AG04449 (cell line): ENCODE results near the gene PPP1R13B.

Experiments used
- CTCF ChIA-PET: fragments of 350-600 bp; formaldehyde crosslinking; extraction: SDS; loops from one replicate; lab custom pipeline; 2021; ENCODE audit warnings: antibody characterized with exemption; lab: Yijun Ruan, JAX
- POLR2A ChIA-PET: fragments of 400-600, 350-600 bp; formaldehyde crosslinking; extraction: SDS; loops from one replicate; lab custom pipeline; 2020; ENCODE audit warnings: antibody characterized with exemption, inconsistent platforms; lab: Yijun Ruan, JAX
- DNase-seq: peaks from one replicate; pipeline ENCODE4 v3.0.0-alpha.2; 2010; ENCODE audit warnings: low read depth, low spot score
- H3K4me3 ChIP-seq: 2 replicates; pipeline ENCODE4 v1.5.1; 2011; ENCODE audit warnings: low read depth, mild to moderate bottlenecking, control low read depth, low read length
- TF ChIP-seq, protein P1 (sequence below): IDR thresholded peaks from one replicate; pipeline ENCODE4 v1.5.1; 2011; ENCODE audit warnings: mild to moderate bottlenecking, moderate library complexity, low read length, control low read depth, inconsistent platforms; ENCODE audit not compliant: insufficient read depth; ENCODE audit errors: missing control alignments

PPP1R13B gene

GRCh38 chr14:103773521-103773920, 73.9 kb downstream of the PPP1R13B start:
- ChIA-PET POLR2A (no interaction called here), CTCF (no interaction called here)
- no peak overlapping the region for H3K4me3 ChIP-seq
- DNase-seq, result no peak
- TF ChIP-seq, protein P1, sequence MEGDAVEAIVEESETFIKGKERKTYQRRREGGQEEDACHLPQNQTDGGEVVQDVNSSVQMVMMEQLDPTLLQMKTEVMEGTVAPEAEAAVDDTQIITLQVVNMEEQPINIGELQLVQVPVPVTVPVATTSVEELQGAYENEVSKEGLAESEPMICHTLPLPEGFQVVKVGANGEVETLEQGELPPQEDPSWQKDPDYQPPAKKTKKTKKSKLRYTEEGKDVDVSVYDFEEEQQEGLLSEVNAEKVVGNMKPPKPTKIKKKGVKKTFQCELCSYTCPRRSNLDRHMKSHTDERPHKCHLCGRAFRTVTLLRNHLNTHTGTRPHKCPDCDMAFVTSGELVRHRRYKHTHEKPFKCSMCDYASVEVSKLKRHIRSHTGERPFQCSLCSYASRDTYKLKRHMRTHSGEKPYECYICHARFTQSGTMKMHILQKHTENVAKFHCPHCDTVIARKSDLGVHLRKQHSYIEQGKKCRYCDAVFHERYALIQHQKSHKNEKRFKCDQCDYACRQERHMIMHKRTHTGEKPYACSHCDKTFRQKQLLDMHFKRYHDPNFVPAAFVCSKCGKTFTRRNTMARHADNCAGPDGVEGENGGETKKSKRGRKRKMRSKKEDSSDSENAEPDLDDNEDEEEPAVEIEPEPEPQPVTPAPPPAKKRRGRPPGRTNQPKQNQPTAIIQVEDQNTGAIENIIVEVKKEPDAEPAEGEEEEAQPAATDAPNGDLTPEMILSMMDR, result no peak

GRCh38 chr14:103772078-103772712, 75.2 kb downstream of the PPP1R13B start:
- POLR2A ChIA-PET, result no interaction called here
- DNase-seq, result no peak
- CTCF ChIA-PET, result no interaction called here
- TF ChIP-seq, protein P1, result no peak
- no peak overlapping the region for H3K4me3 ChIP-seq

DNA sequence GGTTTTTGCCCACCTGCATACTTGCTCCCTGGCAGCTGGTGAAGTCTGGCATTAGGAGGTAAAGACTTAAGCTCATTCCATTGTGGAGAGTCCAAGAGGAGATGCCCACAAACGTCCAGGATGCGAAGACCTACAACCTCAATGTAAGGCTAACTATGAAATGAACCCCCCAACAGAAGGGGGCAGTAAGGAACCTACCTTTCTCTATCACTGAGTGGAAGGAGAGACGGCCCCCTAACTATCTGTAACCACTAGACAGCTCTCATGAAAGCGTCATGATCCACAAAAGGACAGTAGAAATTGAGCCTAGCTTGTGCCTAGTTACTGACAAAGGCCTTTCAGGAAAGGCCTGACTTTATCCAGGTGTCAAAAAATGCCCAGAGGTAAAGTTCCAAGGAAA, 76.5 kb downstream of the PPP1R13B start:
- ChIA-PET POLR2A (no interaction called here), CTCF (no interaction called here)
- DNase-seq, result no peak
- TF ChIP-seq, protein P1, result no peak
- no peak overlapping the region for H3K4me3 ChIP-seq

GRCh38 chr14:103770500-103770899, 76.9 kb downstream of the PPP1R13B start:
- ChIA-PET POLR2A (no interaction called here), CTCF (no interaction called here)

GRCh38 chr14:103767336-103767894, 80.0 kb downstream of the PPP1R13B start:
- H3K4me3 ChIP-seq, result no peak overlapping the region
- DNase-seq, result no peak
- ChIA-PET CTCF (no interaction called here), POLR2A (no interaction called here)
- TF ChIP-seq, protein P1, result no peak

More at GRCh38 chr14:103770500-103770899, 76.9 kb downstream of the PPP1R13B start:
- TF ChIP-seq, protein P1, result no peak
- DNase-seq, result no peak
- H3K4me3 ChIP-seq, result no peak overlapping the region

DNA sequence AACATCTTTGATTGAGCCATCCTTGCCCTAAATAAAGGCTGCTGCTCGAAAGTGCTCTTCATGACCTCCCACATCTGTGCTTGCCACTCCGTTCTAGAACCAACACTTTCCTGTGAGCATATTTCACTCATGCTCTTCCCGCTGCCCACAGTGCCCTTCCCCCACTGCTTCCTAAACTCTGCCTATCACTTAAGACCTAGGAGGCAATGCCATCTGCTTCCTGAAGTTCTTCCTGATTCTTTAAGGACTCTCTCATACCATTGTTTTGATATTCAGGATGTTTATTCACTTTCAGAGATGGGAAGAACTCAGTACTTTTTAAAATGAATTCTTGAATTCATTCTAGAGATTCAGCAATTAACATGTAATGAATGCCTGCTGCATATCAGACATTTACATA, 81.8 kb downstream of the PPP1R13B start:
- ChIA-PET POLR2A (no interaction called here), CTCF (no interaction called here)
- no peak overlapping the region for H3K4me3 ChIP-seq
- TF ChIP-seq, protein P1, result no peak
- DNase-seq, result no peak
